MCF 10A (cell line): ENCODE data around the gene ZMYND8. TPM values are rescaled to one million over a fixed set of nuclear protein-coding genes. Genes with fewer than 3 reads are reported as not detected.

Experiments
- BruUV-seq: library from RNA; stranded (reverse); fragments of 400-500 nt; replicated peaks from 2 replicates; lab custom pipeline; 2021; lab: Mats Ljungman, UMichigan
- CTCF ChIA-PET: fragments of 300-600 bp; sonication (Branson Sonifier 250); formaldehyde crosslinking; extraction: SDS; loops from one replicate; lab custom pipeline; 2021; ENCODE audit warnings: antibody characterized with exemption, inconsistent platforms; lab: Yijun Ruan, JAX
- POLR2A ChIA-PET: fragments of 300-600, 350-650 bp; sonication (Branson Sonifier 250); formaldehyde crosslinking; extraction: SDS; loops from one replicate; lab custom pipeline; 2020; ENCODE audit warnings: antibody characterized with exemption, inconsistent platforms; lab: Yijun Ruan, JAX
- DNase-seq: peaks from one replicate; pipeline ENCODE4 v3.0.0-alpha.2; 2018; ENCODE audit not compliant: unreplicated experiment
- H3K27ac Mint-ChIP-seq: one replicate; pipeline ENCODE4 v1.8.0; 2022; ENCODE audit warnings: mild to moderate bottlenecking, low read depth, mixed read lengths; ENCODE audit not compliant: unreplicated experiment
- H3K27me3 Mint-ChIP-seq: one replicate; pipeline ENCODE4 v1.8.0; 2022; ENCODE audit warnings: mixed read lengths; ENCODE audit not compliant: insufficient read depth, unreplicated experiment
- H3K36me3 Mint-ChIP-seq: one replicate; pipeline ENCODE4 v1.8.0; 2022; ENCODE audit warnings: mild to moderate bottlenecking, moderate library complexity, mixed read lengths; ENCODE audit not compliant: insufficient read depth, unreplicated experiment
- H3K4me1 Mint-ChIP-seq: one replicate; pipeline ENCODE4 v1.8.0; 2022; ENCODE audit warnings: mixed read lengths; ENCODE audit not compliant: insufficient read depth, unreplicated experiment
- H3K4me3 Mint-ChIP-seq: one replicate; pipeline ENCODE4 v1.8.0; 2022; ENCODE audit warnings: mild to moderate bottlenecking, moderate library complexity, mixed read lengths; ENCODE audit not compliant: unreplicated experiment
- H3K9me3 Mint-ChIP-seq: one replicate; pipeline ENCODE4 v1.8.0; 2022; ENCODE audit warnings: mixed read lengths; ENCODE audit not compliant: unreplicated experiment
- intact Hi-C: fragments of 100-400 bp; cut with micrococcal nuclease; formaldehyde crosslinking; loops from 2 replicates; pipeline ENCODE4 v1.14.1; 2022
- total RNA-seq: library from RNA; stranded (reverse); gene quantifications from 2 replicates; pipeline ENCODE4 v1.2.3, GENCODE V29; 2022
- TF ChIP-seq, protein P1 (sequence below): fragments of 200-600 bp; IDR thresholded peaks from one replicate; pipeline ENCODE4 v1.8.0; 2022; ENCODE audit warnings: antibody characterized with exemption, mild to moderate bottlenecking; ENCODE audit not compliant: unreplicated experiment

ZMYND8 gene
- total RNA-seq, 1 experiment from 2014 or later, result 127 TPM

GRCh38 chr20:47353692-47354463 is 2.6 kb downstream of the ZMYND8 start:
- TF ChIP-seq, protein P1, sequence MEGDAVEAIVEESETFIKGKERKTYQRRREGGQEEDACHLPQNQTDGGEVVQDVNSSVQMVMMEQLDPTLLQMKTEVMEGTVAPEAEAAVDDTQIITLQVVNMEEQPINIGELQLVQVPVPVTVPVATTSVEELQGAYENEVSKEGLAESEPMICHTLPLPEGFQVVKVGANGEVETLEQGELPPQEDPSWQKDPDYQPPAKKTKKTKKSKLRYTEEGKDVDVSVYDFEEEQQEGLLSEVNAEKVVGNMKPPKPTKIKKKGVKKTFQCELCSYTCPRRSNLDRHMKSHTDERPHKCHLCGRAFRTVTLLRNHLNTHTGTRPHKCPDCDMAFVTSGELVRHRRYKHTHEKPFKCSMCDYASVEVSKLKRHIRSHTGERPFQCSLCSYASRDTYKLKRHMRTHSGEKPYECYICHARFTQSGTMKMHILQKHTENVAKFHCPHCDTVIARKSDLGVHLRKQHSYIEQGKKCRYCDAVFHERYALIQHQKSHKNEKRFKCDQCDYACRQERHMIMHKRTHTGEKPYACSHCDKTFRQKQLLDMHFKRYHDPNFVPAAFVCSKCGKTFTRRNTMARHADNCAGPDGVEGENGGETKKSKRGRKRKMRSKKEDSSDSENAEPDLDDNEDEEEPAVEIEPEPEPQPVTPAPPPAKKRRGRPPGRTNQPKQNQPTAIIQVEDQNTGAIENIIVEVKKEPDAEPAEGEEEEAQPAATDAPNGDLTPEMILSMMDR, result no peak

GRCh38 chr20:47353239-47353691 is 3.2 kb downstream of the ZMYND8 start:
- peaks cover 6% of the 10 kb centered on the region for H3K36me3 Mint-ChIP-seq
- intact Hi-C loops, result no loop called here
- CTCF ChIA-PET, result interaction anchor here (0.6 to 5.7 kb wide), 6 partner anchors 15 to 80 kb away, joined by 4 to 37 read pairs (median 14); no protein-coding TSS in a partner anchor
- H3K9me3 Mint-ChIP-seq, result no peaks in the 10 kb centered on the region
- no peaks in the 10 kb centered on the region for H3K27me3 Mint-ChIP-seq
- TF ChIP-seq, protein P1, result no peak
- no TSS peak for BruUV-seq
- POLR2A ChIA-PET, result interaction anchor here (0.7 to 19.8 kb wide), 17 partner anchors 6 to 228 kb away, joined by 3 to 1977 read pairs (median 6); partner anchors contain the start of genes NCOA3 and ZMYND8
- no peak overlapping the region for H3K27ac Mint-ChIP-seq
- H3K4me1 Mint-ChIP-seq, result peaks cover 40% of the 10 kb centered on the region
- no peak for DNase-seq
- no peak overlapping the region for H3K4me3 Mint-ChIP-seq

More at GRCh38 chr20:47353692-47354463, 2.6 kb downstream of the ZMYND8 start:
- no TSS peak for BruUV-seq
- Mint-ChIP-seq H3K4me3 (no peak overlapping the region), H3K27me3 (no peaks in the 10 kb centered on the region), H3K36me3 (peaks cover 6% of the 10 kb centered on the region), H3K4me1 (peaks cover 46% of the 10 kb centered on the region), H3K9me3 (no peaks in the 10 kb centered on the region), H3K27ac (no peak overlapping the region)
- DNase-seq, result peak; percentile 21
- CTCF ChIA-PET, result interaction anchor here (0.6 to 5.7 kb wide), 11 partner anchors 8 to 164 kb away, joined by 3 to 37 read pairs (median 4); no protein-coding TSS in a partner anchor
- intact Hi-C loops, result no loop called here
- POLR2A ChIA-PET, result interaction anchor here (0.7 to 19.8 kb wide), 17 partner anchors 5 to 228 kb away, joined by 3 to 1977 read pairs (median 6); partner anchors contain the start of genes NCOA3 and ZMYND8

DNA sequence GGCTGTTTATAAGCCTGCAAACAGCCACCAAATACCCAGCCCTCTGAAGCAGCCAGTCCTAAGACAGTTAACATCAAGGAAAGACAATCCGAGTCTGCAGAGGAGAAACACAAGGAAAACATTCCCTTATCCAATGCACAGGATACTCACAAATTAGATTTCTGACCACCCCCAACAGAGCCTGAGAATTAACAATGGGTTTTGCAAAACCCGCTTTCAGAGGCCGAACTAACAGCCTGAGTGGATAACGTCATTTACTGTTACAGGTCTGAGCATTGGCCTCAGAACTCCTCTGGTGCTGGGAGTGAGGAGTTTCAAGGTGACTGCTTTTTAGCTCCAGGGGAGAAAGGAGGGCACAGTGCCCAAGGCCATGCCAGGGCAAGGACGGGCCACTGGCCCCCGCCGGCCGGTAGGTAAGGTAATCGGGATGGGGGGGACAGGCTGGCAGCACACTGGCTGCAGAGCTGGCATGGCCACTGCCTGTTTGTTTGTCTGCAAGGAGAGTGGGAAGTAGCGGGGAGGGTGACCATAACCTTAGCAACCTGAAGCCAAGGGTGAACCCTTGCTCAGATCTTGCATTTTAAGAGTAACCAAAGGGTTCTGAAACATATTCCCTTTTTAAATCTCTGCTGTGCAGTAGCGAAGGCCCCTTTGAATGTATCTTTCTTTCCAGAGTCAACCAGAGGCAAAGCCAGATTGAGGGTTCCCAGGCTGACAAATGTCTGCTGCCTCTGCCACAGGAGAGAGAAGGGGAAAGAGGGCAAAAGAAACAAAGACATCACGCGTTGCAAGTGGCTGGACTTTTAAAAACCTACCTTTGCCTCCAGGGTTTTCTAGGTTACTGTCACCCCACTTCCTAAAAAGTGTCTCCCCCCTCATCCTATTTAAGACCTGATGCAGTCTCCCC is 3.9 kb downstream of the ZMYND8 start:
- Mint-ChIP-seq H3K4me1 (peaks cover 37% of the 10 kb centered on the region), H3K27ac (no peak overlapping the region), H3K9me3 (no peaks in the 10 kb centered on the region), H3K36me3 (peaks cover 6% of the 10 kb centered on the region), H3K27me3 (no peaks in the 10 kb centered on the region), H3K4me3 (no peak overlapping the region)
- POLR2A ChIA-PET, result interaction anchor here (0.7 to 19.8 kb wide), 19 partner anchors 6 to 271 kb away, joined by 3 to 1977 read pairs (median 6); partner anchors contain the start of genes NCOA3 and ZMYND8
- intact Hi-C loops, result no loop called here
- TF ChIP-seq, protein P1, result no peak
- BruUV-seq, result TSS peak; percentile 45
- CTCF ChIA-PET, result interaction anchor here (0.6 to 5.7 kb wide), 7 partner anchors 10 to 79 kb away, joined by 3 to 37 read pairs (median 4); no protein-coding TSS in a partner anchor
- peak; percentile 82 for DNase-seq
